CD4-positive, alpha-beta T cell treated with Interleukin-15 for 4 hours (primary cell): Measurements from ENCODE around the gene GGT1.
A peak's percentile ranks its signal among the peaks of the same experiment; 100 is the strongest.
"Not testable (repeated sequence)": the region's sequence is repeated elsewhere in the genome, so short reads cannot be mapped to it uniquely, and the experiment has no call there.

Source experiments
- DNase-seq: peaks from one replicate; pipeline ENCODE4 v3.0.0-alpha.2; 2020; ENCODE audit warnings: low spot score

Gene GGT1

DNA sequence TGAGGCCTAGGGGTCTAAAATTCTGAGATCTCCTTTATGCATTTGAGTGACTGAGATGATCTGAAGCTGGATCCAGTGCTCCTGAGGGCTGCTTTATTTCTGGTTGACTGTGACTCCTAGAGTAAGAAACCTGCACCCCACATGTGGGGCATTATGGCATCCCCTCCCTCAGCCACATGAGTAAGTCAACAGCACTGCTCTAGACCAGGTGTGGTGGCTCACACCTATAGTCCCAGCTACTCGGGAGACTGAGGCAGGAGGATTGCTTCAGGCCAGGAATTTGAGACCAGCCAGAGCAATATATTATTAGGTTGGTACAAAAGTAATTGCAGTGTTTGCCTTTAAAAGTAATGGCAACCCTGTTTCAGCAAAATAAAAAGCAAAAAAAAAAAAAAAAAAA lies 39.3 kb downstream of the GGT1 start:
- not testable (repeated sequence) for DNase-seq

DNA sequence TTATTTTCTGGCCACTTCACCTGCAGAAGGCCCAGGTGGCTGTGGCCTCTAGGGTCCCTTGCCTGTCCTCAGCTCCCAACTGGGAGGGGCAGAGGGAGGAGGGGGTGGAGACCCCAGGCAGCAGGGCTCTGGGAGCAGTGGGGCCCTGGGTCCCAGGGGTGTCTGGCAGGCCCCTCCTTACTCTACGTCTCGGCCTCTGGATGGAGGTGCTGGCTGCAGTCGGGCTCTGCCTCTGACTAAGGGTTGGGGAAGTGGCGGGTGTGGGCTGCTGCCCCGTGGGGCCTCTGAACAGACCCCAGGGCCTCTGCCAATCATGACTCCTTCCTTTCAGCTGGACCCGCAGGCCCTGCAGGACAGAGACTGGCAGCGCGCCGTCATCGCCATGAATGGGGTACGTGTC lies 41.4 kb downstream of the GGT1 start:
- DNase-seq, result not testable (repeated sequence)

DNA sequence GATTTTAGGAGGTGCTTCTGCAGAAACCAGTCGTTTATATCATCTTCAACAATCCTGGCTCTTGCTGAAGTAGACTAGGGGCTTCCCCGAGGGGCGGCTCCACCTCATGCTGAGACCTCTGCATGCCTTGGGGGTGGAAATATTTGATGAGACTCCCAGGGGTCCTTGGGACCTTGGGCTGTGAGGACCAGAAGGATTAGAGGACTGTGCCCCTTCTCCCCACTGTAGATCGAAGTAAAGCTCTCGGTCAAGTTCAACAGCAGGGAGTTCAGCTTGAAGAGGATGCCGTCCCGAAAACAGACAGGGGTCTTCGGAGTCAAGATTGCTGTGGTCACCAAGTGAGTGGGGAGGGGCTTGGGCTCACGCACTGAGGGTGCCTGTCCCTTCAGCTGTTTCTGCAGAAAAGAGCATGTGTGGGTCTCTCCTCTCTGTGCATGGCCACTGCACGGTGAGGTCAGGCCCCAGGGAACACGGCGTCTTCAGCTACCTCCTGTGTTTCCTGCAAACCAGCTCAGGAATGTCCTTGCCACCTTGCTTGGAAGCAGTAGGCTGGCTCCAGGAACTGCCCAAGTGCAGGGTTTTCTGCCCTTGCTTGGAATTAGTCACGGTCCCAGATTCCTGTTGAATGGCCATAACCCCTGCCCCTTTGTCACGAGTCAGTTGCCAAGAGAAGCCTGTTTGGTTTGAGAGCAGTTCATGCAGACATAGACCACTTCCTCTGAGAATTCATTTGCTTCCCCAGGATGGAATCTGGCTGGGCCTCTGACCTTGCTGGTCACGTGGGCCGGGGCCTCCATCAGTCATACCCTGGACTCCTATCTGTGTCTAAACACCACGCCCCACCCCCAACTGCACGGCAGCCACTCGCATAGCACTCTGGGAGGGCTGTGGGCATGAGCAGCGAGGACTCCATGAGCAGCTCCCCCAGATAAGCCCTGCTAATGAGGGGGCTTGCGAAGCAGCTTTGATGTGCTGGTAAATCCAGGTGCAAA lies 42.7 kb downstream of the GGT1 start:
- DNase-seq, result not testable (repeated sequence)

DNA sequence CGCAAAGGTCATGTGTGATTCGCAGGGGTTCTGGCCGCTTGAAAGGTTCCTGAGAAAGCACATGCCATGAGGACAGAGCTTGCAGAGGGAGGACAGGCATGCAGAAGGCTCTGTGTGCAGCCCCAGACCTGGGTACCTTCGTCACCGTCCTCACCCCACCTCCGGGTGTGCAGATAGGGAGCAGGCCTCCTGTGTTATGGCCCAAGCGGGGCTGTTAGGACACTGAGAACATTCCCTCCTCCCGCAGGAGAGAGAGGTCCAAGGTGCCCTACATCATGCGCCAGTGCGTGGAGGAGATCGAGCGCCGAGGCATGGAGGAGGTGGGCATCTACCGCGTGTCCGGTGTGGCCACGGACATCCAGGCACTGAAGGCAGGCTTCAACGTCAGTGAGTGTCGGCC lies 43.8 kb downstream of the GGT1 start:
- DNase-seq, result not testable (repeated sequence)

DNA sequence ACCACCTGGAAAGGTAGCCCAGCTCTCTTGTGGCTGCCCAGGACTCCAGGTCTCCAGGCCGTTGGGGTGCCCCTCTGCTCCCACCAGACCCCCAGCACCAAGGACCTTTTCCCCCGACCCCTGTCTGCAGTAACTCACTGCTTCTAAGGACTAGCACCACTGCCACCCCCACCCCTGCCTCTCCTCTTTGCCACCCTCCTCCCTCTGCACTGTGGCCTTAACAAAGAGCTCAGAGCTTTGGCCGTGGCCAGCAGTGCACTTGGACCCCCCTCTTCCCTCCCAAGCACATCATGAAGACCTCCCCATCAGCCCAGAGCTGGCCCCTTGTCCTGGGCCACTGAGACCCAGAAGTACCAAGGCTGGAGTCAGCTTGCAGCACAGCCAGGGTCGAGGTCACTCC lies 46.4 kb downstream of the GGT1 start:
- DNase-seq, result not testable (repeated sequence)

DNA sequence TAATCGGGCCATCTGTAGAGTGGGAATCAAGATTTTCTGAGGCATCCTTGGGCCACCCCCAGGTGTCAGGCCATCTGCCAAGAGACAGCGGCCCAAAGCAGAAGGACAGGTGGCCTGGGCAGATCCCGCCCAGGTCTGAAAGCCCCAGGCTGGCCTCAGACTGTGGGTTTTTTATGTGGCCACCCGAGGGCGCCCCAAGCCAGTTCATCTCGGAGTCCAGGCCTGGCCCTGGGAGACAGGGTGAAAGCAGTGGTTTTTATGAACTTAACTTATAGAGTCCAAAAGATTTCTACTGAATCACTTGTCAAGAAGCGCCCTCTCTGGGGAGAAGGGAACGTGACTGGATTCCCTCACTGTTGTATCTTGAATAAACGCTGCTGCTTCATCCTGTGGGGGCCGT lies 47.9 kb downstream of the GGT1 start:
- DNase-seq, result peak; percentile 24

DNA sequence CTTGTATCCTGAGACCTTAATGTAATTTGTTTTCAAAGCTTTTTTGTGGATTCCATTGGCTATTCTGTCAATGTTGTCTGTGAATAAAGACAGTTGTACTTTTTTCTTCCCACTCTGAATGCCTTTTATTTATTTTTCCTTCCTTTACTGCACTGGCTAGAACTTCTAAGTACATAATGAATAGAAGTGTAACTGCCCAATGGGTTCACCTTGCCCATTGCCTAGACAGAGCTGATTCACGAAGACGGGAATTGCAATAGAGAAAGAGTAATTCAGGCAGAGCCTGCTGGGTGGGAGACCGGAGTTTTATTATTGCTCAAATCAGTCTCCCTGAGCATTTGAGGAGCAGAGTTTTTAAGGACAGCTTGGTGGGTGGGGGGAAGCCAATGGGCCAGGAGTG lies 62.4 kb downstream of the GGT1 start:
- not testable (repeated sequence) for DNase-seq

DNA sequence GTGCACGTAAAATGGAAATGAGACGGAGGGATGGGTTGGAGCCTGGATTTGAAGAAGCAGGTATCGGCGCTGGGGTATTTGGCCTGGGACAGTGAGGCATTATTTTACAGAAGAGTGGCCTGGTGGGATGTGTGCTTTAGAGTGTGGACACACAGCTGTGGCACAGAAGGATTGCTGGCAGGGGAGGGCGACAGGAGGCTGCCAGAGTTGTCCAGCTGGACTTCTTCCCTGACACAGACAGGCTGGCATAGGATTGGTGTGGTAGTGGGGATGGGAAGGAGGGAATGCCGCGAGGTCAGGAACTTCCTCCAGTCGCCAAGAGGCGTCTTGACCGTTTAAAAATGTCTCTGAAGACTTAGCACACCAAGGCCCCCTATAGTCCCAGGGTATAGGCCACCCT lies 64.9 kb downstream of the GGT1 start:
- not testable (repeated sequence) for DNase-seq

DNA sequence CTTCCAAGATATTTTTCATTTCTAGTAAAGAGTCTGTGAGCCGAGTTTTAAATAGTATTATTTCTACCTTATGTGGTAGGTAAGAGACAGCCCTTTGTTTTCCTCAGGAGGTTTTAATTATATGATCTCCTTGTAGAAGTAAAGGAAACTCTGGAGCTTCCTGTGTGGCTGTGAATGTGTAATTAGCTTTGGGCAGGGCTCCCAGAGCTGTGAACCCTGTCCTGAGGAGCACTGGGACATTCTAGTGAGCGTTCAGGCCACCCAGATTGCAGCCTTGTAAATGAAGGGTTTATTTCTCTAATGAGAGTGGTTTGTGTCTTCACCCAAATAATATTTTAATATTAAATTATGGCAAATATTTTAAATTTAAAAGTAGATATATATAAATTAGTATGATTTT lies 69.5 kb downstream of the GGT1 start:
- DNase-seq, result not testable (repeated sequence)
